HG03460 (cell line): ENCODE measurements around the gene NGLY1.
A peak's percentile ranks its signal among the peaks of the same experiment; 100 is the strongest.

ENCODE experiments used
- ATAC-seq: cut with Tn5 transposase; IDR thresholded peaks from one replicate; pipeline ENCODE4 v1.9.1; 2021; ENCODE audit not compliant: unreplicated experiment

The NGLY1 gene

GRCh38 chr3:25785826-25786225 is 2.6 kb upstream of the NGLY1 start:
- ATAC-seq, result no peak

GRCh38 chr3:25784971-25785370 is 1.7 kb upstream of the NGLY1 start:
- no peak for ATAC-seq

DNA sequence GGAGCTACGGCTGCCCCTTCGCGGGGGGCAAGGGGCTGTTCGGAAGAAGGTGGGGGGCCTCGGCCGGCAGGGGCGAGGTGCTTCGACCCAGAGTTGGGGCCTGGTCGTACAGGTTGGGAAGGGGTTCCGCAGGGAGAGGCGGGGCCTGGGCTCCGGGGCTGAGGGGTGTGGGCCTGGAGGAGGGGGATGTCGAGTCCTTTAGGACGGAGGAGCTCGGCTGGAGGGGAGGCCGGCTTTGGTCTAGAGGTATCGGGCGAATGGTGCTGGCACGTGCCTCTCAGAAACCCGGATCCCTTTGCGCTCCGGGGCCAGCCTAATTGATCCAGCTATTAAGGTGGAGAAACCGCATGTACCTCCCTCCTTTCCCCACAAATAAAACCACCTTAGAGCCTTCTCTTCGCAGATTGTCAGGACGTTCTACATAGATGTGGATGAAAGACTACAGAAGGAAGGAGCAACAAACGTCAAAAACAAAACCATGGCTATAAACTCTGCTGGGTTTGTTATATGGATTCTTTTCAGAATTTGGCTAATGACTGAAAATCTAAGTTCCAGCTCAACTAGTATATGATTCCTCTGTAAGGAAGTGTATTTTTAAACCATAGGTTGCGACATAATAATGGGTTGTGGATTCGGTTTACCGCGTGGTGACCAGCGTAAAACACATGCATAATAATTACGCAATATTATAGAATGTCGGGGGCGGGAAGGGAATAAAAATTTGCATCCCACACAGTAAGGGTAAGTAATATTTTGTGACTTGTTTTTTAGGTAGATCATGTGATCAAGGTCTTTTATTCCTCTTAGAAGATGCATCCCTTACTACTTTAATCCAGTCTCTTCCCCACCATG is 644 bp upstream of the NGLY1 start:
- peak; percentile 28 for ATAC-seq

DNA sequence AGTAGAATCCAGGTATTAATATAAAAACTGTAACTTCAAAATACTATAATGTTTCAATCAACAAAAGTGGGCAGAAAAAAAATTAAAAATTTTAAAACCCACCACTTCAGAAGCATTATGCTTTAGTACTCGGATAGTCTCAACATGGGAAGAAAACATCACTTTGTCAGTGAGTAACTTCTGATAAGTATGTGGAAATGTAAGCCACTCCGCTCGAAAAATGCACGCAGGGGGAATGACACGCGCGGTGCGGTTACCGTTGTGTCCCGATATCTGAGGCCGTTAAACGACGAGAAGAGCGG is 656 bp downstream of the NGLY1 start:
- ATAC-seq, result no peak

DNA sequence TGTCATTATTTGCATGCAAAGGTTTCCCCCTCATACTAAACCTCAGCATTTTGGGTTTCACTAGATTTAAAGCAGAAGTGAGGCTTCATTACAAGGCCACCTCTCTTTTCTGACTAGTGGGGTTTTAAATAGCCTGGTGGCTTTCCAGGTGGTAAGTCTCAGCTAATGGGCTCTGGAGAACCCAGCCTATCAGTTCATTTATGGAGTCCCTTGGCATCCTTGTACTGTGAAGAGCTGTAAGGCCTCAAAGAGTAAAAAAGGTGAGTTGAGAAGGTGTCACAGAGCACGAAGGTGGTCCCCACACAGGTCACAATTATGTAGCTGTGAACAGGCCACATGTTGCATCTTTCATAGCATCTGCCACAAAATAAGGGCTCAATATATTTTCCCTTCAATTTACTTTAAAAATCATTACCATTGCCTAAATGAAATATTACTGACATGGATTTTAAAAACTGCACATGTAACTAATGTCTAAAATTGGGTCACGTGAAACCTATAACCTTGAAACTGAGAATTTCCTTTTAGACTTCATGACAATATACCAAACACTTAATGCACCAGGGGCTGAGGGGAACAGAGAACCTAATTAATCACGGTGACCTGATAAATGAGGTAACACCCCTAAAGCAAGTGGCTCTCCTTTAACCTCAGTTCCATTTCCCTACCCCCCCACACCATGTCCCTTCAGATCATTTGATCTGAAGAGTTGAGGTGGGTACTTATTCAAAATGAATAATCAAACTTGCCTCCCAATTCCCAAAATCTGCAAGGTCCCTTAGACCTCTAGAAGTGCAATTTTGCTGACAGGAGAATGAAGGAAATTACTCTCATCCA is 1.3 kb downstream of the NGLY1 start:
- peak; percentile 48 for ATAC-seq

- no peak for ATAC-seq
These were observed 2.0 kb downstream of the NGLY1 start for GRCh38 chr3:25781145-25781757.

- ATAC-seq, result no peak
These were observed 2.6 kb downstream of the NGLY1 start for GRCh38 chr3:25780618-25781017.

GRCh38 chr3:25775936-25776335 is 7.3 kb downstream of the NGLY1 start:
- no peak for ATAC-seq

- peak; percentile 89 for ATAC-seq
These were observed 14.4 kb downstream of the NGLY1 start for GRCh38 chr3:25768851-25769250.

DNA sequence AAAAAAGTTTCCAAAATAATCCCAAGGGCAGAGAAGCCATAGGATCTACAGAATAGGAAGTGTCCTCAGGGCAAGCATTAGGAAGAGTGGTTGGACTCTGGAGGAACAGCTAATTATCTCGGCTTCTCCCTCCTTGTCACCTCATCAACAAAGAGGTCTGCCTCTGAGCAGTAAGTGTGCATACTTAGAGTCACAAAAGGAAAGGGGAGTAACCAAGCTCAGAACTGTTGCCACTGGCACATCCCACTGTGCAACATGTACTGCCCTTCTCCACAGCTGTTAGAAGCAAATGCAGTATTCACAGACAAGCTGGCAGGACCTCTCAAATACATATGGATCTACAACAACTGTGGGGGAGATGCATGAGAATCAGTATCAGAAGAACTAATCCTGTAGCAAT is 31.5 kb downstream of the NGLY1 start:
- no peak for ATAC-seq

DNA sequence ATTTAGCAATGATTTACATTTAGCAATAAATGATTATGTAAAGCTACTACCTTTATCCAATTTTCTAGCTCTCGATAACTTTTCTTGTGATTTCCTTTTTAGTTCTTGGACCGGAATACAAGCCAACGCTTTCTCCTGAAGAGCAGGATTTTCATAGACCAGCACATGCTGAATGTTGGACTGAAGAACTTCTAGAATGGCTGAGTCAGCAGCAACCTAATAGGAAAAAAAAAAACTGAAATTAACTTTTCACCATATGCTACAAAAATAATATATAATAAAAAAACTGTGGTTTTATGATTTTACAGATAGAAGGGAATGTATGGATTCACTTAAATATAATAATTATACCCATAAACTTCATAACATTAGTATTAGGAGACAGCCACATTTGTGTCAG is 32.2 kb downstream of the NGLY1 start:
- no peak for ATAC-seq

- ATAC-seq, result no peak
These were observed 34.1 kb downstream of the NGLY1 start for GRCh38 chr3:25749031-25749581.

DNA sequence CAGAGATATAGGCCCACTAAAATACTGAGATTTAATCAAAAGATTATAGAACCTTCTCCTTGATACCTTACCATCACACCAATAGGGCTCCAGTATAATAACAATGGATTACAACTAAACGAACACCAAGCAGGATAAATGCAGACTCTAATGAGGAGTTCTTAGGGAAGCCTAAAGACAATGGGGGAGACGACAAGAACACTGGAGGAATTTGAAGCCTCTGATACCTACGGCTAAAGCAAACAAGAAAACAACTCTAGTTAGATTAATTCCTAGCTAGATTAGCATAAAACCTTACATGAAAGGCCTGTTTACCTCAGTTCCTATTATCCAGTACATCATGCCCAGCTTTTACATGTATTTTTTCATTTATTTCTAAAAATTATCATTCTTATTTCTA is 35.1 kb downstream of the NGLY1 start:
- no peak for ATAC-seq

- no peak for ATAC-seq
These were observed 36.2 kb downstream of the NGLY1 start for GRCh38 chr3:25747033-25747432.

DNA sequence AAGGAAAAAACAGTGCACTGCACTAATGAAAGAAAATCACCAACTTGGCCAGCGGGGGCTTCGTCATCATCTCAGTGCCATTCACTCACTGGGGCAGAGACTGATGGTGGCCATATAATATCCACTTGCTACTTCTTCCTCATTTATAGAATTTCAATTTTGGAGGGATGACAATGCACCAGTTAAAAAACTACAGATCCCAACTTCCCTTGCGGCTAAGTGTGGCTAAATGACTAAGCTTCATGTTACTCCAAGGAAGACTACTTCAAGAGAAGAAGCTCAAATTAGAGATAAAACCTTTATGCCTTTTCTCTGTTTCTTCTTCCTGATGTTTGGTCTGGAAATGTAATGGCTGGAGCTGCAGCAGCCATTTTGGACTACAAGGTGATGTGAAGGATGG is 38.8 kb downstream of the NGLY1 start:
- no peak for ATAC-seq

DNA sequence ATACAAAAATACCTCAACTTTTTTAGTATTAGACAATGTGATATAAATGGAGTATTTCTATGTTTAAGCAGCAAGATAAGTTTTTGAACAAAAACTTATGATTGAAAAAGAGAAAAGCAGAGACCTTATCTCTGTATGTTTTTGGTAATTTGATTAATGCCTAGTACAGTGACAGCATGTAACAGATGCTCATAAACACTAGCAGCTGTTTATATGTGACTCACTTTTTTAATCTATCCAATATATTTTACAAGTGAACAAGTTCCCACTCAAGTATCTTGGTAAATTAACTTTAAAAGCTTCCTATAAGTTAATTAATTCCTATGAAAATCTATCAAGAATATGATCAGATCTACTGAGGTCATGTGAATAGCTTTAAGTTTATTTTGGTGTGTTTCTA is 55.1 kb downstream of the NGLY1 start:
- ATAC-seq, result no peak

- ATAC-seq, result no peak
These were observed 55.9 kb downstream of the NGLY1 start for GRCh38 chr3:25727316-25727715.

GRCh38 chr3:25725810-25726209 is 57.4 kb downstream of the NGLY1 start:
- no peak for ATAC-seq

GRCh38 chr3:25724948-25725645 is 58.1 kb downstream of the NGLY1 start:
- ATAC-seq, result no peak

- peak; percentile 48 for ATAC-seq
These were observed 59.4 kb downstream of the NGLY1 start for GRCh38 chr3:25723802-25724201.

GRCh38 chr3:25719321-25719720 is 63.9 kb downstream of the NGLY1 start:
- no peak for ATAC-seq
